HepG2 (cell line): ENCODE measurements around the gene FGF1. TPM values are rescaled to one million over a fixed set of nuclear protein-coding genes. Genes with fewer than 3 reads are reported as not detected.

ENCODE experiments used
- ATAC-seq: fragments of 200-7000 bp; cut with Tn5 transposase; 3 replicates; pipeline ENCODE4 v1.9.1; 2020; ENCODE audit warnings: mild to moderate bottlenecking, moderate library complexity
- BruUV-seq: library from RNA; stranded (reverse); fragments of 400-500 nt; replicated peaks from 2 replicates; lab custom pipeline; 2021; lab: Mats Ljungman, UMichigan
- CTCF ChIA-PET: fragments of 300-600 bp; formaldehyde crosslinking; extraction: SDS; loops from one replicate; lab custom pipeline; 2021; ENCODE audit warnings: low total read pairs, inconsistent platforms, low intra/inter-chr PET ratio; lab: Yijun Ruan, JAX
- POLR2A ChIA-PET: fragments of 350-600 bp; sonication (Branson Sonifier 250); formaldehyde crosslinking; loops from one replicate; lab custom pipeline; 2020; ENCODE audit warnings: antibody characterized with exemption, inconsistent platforms; lab: Yijun Ruan, JAX
- DNase-seq: peaks from one replicate; pipeline ENCODE4 v3.0.0-alpha.2; 2015; ENCODE audit warnings: low spot score
- FAIRE-seq: peaks from 3 replicates; lab custom pipeline; 2011; peaks lifted over from hg19 to GRCh38; lab: Jason Lieb, UNC
- H2AFZ ChIP-seq: one replicate; pipeline ENCODE4 v1.6.1; 2011; ENCODE audit warnings: low read length, inconsistent platforms
- H3K27ac ChIP-seq: fragments of 300-600 bp; 3 replicates; pipeline ENCODE4 v1.8.0; 2011; ENCODE audit warnings: mixed run types, mild to moderate bottlenecking, mixed read lengths, low read length, inconsistent platforms; ENCODE audit not compliant: insufficient read depth; ENCODE audit errors: extremely low read length
- H3K27me3 ChIP-seq, 2 experiments: fragments of 200-600 bp in 1 of 2; 2 replicates in 1 of 2; 3 replicates in 1 of 2; pipeline versions ENCODE4 v1.6.0 to v1.8.0; 2011; ENCODE audit warnings: low read length in 2 of 2, mild to moderate bottlenecking in 2 of 2, moderate library complexity in 2 of 2, inconsistent platforms in 1 of 2; ENCODE audit not compliant: insufficient read depth in 2 of 2, control insufficient read depth in 1 of 2
- H3K36me3 ChIP-seq, 2 experiments: fragments of 200-600 bp in 1 of 2; replicated peaks in 1 of 2; 2 replicates in 1 of 2; 3 replicates in 1 of 2; pipeline versions ENCODE4 v1.5.1 to v1.8.0; 2011; ENCODE audit warnings: low read length in 2 of 2, inconsistent platforms in 1 of 2; ENCODE audit not compliant: insufficient read depth in 2 of 2, control insufficient read depth in 1 of 2
- H3K4me1 ChIP-seq: 2 replicates; pipeline ENCODE4 v1.5.1; 2012; ENCODE audit warnings: low read length, inconsistent platforms; ENCODE audit not compliant: insufficient read depth
- H3K4me2 ChIP-seq: 2 replicates; pipeline ENCODE4 v1.6.0; 2011; ENCODE audit warnings: low read depth, low read length, inconsistent platforms
- H3K4me3 ChIP-seq, 3 experiments: fragments of 200-600 bp in 1 of 3; sonication (generic), shearing (Covaris generic) in 1 of 3; replicated peaks in 1 of 3; 2 replicates each; pipeline ENCODE4 v1.5.1; 2011 to 2016; ENCODE audit warnings: low read length in 3 of 3, inconsistent platforms in 2 of 3, low read depth in 2 of 3, mild to moderate bottlenecking in 2 of 3, control low read depth in 1 of 3, mixed read lengths in 1 of 3; ENCODE audit not compliant: insufficient read depth in 1 of 3
- H3K79me2 ChIP-seq: one replicate; pipeline ENCODE4 v1.6.1; 2011; ENCODE audit warnings: low read length, inconsistent platforms; ENCODE audit not compliant: insufficient read depth
- H3K9ac ChIP-seq: 2 replicates; pipeline ENCODE4 v1.6.0; 2011; ENCODE audit warnings: mild to moderate bottlenecking, low read depth, low read length, inconsistent platforms; ENCODE audit not compliant: insufficient read depth
- H3K9me3 ChIP-seq: 2 replicates; pipeline ENCODE4 v1.5.1; 2012; ENCODE audit warnings: mild to moderate bottlenecking, low read length
- H4K20me1 ChIP-seq: 2 replicates; pipeline ENCODE4 v1.6.0; 2011; ENCODE audit warnings: inconsistent platforms, mild to moderate bottlenecking, low read length, moderate library complexity; ENCODE audit not compliant: insufficient read depth
- GTF3A ChIP-seq: sonication (generic); formaldehyde crosslinking; conservative IDR thresholded peaks from 2 replicates; pipeline ENCODE4 v1.4.0; 2020; ENCODE audit warnings: mild to moderate bottlenecking, missing genetic modification reagents
- JUN ChIP-seq: sonication (generic); formaldehyde crosslinking; IDR thresholded peaks from 2 replicates; pipeline ENCODE4 v1.4.0; 2020; ENCODE audit warnings: mild to moderate bottlenecking, missing genetic modification reagents
- ZNF672 ChIP-seq: sonication (generic); formaldehyde crosslinking; IDR thresholded peaks from 2 replicates; pipeline ENCODE4 v1.8.1; 2022; ENCODE audit warnings: missing genetic modification reagents
- ZNF781 ChIP-seq: sonication (generic); formaldehyde crosslinking; IDR thresholded peaks from 2 replicates; pipeline ENCODE4 v1.5.1; 2020; ENCODE audit warnings: borderline replicate concordance, mild to moderate bottlenecking, missing genetic modification reagents; ENCODE audit errors: not compliant biosample characterization
- WGBS: methylation state at CpG from one replicate; pipeline ENCODE4 v1.1.6; 2017; ENCODE audit warnings: low lambda C conversion rate; 5-methylcytosine and 5-hydroxymethylcytosine counted together
- in situ Hi-C: cut with HindIII; loops from 2 replicates; pipeline ENCODE4 v1.10.0; 2017; ENCODE audit warnings: low pct_unique_long_range_greater_than_20kb; ENCODE audit not compliant: extremely low pct_ligation_motif_present
- intact Hi-C: fragments of 100-400 bp; cut with micrococcal nuclease; formaldehyde crosslinking; loops from one replicate; pipeline ENCODE4 v1.10.0; 2022; ENCODE audit not compliant: unreplicated experiment
- polyA plus RNA-seq, 8 experiments: library from polyadenylated mRNA; depleted of rRNA in 3 of 8; stranded (reverse) in 7 of 8; unstranded in 1 of 8; fragments of >200 nt; fragmentation: Illumina TruSeq in 4 of 8; extraction: Trizol in 4 of 8; gene quantifications; 2 replicates each; pipeline versions ENCODE4 v1.2.1 to v1.2.3, GENCODE V29; 2011 to 2016; ENCODE audit warnings: low read depth in 4 of 8, missing spikeins in 1 of 8, mixed read lengths in 1 of 8; ENCODE audit not compliant: insufficient read depth in 1 of 8
- total RNA-seq, 5 experiments: library from RNA; depleted of rRNA; stranded (reverse); fragments of >200 nt; fragmentation: Illumina TruSeq; extraction: Trizol; gene quantifications; 2 replicates each; pipeline ENCODE4 v1.2.3, GENCODE V29; 2016; ENCODE audit warnings: low read depth in 1 of 5
- TF ChIP-seq, protein P1 (sequence below): sonication (generic); formaldehyde crosslinking; IDR thresholded peaks from 2 replicates; pipeline ENCODE4 v1.4.0; 2020; ENCODE audit warnings: mild to moderate bottlenecking, missing genetic modification reagents, borderline replicate concordance
- TF ChIP-seq, protein P2 (sequence below): sonication (generic); formaldehyde crosslinking; IDR thresholded peaks from 2 replicates; pipeline ENCODE4 v1.5.1; 2020; ENCODE audit warnings: missing genetic modification reagents, mild to moderate bottlenecking, borderline replicate concordance
- TF ChIP-seq, protein P3 (sequence below): sonication (generic); formaldehyde crosslinking; IDR thresholded peaks from 2 replicates; pipeline ENCODE4 v1.8.1; 2022; ENCODE audit warnings: mild to moderate bottlenecking, missing genetic modification reagents
- TF ChIP-seq, protein P4 (sequence below): sonication (generic); formaldehyde crosslinking; IDR thresholded peaks from 2 replicates; pipeline ENCODE4 v1.5.1; 2020; ENCODE audit warnings: missing genetic modification reagents, mild to moderate bottlenecking, borderline replicate concordance

Gene FGF1
- total and polyA plus RNA-seq, 2 of the 13 experiments (the other 11 are each of a cell fraction or from before 2014, with no cell fraction given): not detected

DNA sequence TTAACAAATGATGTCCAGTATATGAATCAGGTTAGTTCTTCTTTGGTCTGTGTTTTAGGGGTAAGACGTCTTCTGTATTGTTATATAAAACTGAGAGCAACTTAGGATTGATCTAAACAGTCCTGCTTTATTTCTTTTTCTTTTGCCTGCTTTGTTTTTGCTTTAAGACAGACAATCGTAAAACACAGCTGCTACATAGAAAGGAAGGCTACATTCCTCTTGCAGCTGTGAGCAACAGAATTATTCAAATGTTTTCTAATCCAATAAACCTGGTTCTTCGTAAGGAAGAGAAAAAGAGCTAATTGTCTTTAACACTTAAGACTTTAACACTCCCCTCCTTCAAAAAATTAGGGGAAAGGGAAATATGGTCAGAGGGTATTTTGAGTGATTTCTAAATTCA is 14.6 kb downstream of the FGF1 start:
- CTCF ChIA-PET: no interaction called here
- H4K20me1 ChIP-seq: no peaks in the 10 kb centered on the region
- TF ChIP-seq, protein P1, sequence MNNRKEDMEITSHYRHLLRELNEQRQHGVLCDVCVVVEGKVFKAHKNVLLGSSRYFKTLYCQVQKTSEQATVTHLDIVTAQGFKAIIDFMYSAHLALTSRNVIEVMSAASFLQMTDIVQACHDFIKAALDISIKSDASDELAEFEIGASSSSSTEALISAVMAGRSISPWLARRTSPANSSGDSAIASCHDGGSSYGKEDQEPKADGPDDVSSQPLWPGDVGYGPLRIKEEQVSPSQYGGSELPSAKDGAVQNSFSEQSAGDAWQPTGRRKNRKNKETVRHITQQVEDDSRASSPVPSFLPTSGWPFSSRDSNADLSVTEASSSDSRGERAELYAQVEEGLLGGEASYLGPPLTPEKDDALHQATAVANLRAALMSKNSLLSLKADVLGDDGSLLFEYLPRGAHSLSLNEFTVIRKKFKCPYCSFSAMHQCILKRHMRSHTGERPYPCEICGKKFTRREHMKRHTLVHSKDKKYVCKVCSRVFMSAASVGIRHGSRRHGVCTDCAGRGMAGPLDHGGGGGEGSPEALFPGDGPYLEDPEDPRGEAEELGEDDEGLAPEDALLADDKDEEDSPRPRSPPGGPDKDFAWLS: no peak
- TF ChIP-seq ZNF781 (CRISPR knock-in tag) (no peak), JUN (no peak), GTF3A (CRISPR knock-in tag) (no peak), ZNF672 (CRISPR knock-in tag) (no peak)
- TF ChIP-seq, protein P2, sequence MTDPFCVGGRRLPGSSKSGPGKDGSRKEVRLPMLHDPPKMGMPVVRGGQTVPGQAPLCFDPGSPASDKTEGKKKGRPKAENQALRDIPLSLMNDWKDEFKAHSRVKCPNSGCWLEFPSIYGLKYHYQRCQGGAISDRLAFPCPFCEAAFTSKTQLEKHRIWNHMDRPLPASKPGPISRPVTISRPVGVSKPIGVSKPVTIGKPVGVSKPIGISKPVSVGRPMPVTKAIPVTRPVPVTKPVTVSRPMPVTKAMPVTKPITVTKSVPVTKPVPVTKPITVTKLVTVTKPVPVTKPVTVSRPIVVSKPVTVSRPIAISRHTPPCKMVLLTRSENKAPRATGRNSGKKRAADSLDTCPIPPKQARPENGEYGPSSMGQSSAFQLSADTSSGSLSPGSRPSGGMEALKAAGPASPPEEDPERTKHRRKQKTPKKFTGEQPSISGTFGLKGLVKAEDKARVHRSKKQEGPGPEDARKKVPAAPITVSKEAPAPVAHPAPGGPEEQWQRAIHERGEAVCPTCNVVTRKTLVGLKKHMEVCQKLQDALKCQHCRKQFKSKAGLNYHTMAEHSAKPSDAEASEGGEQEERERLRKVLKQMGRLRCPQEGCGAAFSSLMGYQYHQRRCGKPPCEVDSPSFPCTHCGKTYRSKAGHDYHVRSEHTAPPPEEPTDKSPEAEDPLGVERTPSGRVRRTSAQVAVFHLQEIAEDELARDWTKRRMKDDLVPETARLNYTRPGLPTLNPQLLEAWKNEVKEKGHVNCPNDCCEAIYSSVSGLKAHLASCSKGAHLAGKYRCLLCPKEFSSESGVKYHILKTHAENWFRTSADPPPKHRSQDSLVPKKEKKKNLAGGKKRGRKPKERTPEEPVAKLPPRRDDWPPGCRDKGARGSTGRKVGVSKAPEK (CRISPR knock-in tag): no peak
- TF ChIP-seq, protein P3, sequence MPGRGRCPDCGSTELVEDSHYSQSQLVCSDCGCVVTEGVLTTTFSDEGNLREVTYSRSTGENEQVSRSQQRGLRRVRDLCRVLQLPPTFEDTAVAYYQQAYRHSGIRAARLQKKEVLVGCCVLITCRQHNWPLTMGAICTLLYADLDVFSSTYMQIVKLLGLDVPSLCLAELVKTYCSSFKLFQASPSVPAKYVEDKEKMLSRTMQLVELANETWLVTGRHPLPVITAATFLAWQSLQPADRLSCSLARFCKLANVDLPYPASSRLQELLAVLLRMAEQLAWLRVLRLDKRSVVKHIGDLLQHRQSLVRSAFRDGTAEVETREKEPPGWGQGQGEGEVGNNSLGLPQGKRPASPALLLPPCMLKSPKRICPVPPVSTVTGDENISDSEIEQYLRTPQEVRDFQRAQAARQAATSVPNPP (CRISPR knock-in tag): no peak
- TF ChIP-seq, protein P4, sequence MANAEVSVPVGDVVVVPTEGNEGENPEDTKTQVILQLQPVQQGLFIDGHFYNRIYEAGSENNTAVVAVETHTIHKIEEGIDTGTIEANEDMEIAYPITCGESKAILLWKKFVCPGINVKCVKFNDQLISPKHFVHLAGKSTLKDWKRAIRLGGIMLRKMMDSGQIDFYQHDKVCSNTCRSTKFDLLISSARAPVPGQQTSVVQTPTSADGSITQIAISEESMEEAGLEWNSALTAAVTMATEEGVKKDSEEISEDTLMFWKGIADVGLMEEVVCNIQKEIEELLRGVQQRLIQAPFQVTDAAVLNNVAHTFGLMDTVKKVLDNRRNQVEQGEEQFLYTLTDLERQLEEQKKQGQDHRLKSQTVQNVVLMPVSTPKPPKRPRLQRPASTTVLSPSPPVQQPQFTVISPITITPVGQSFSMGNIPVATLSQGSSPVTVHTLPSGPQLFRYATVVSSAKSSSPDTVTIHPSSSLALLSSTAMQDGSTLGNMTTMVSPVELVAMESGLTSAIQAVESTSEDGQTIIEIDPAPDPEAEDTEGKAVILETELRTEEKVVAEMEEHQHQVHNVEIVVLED (CRISPR knock-in tag): no peak
- TF ChIP-seq, all 625 proteins: peak for 0
- in situ Hi-C loops (no loop called here), intact Hi-C loops (no loop called here)
- DNase-seq (no peak), ATAC-seq (no peak), FAIRE-seq (no peak)
- Histone ChIP-seq H3K36me3 (no peaks in the 10 kb centered on the region), H3K9me3 (no peaks in the 10 kb centered on the region), H3K9ac (no peak overlapping the region), H3K27ac (no peak overlapping the region), H3K4me3 (no peak overlapping the region), H3K4me2 (no peak overlapping the region), H2AFZ (no peak overlapping the region), H3K79me2 (no peaks in the 10 kb centered on the region), H3K4me1 (peaks cover 11% of the 10 kb centered on the region), H3K27me3 (peaks cover 3 to 35% of the 10 kb centered on the region in 2 experiments; a peak in 2 of 5 replicates)
- no TSS peak for BruUV-seq
- POLR2A ChIA-PET: no interaction called here
- WGBS: 23% methylated on average over 3 of the region's 3 CpGs
